Neural crest cell (in vitro differentiated cells): ENCODE data around the gene RAP1A. TPM values are rescaled to one million over a fixed set of nuclear protein-coding genes. Genes with fewer than 3 reads are reported as not detected.

Source experiments
- DNase-seq: peaks from one replicate; pipeline ENCODE4 v3.0.0; 2021; ENCODE audit warnings: low read depth, mixed read lengths, low spot score
- H3K27ac Mint-ChIP-seq: one replicate; pipeline ENCODE4 v1.8.0; 2021; ENCODE audit warnings: mild to moderate bottlenecking, mixed read lengths; ENCODE audit not compliant: unreplicated experiment
- H3K27me3 Mint-ChIP-seq: 2 replicates; pipeline ENCODE4 v1.8.0; 2021; ENCODE audit warnings: low read depth, mild to moderate bottlenecking, mixed read lengths
- H3K36me3 Mint-ChIP-seq: 2 replicates; pipeline ENCODE4 v1.8.0; 2021; ENCODE audit warnings: low read depth, mild to moderate bottlenecking, mixed read lengths
- H3K4me1 Mint-ChIP-seq: 2 replicates; pipeline ENCODE4 v1.8.0; 2021; ENCODE audit warnings: mixed read lengths
- H3K4me3 Mint-ChIP-seq: one replicate; pipeline ENCODE4 v1.8.0; 2021; ENCODE audit warnings: mild to moderate bottlenecking, mixed read lengths
- H3K9me3 Mint-ChIP-seq: 2 replicates; pipeline ENCODE4 v1.8.0; 2021; ENCODE audit warnings: mixed read lengths
- CTCF ChIP-seq: fragments of 200-600 bp; sonication (generic); conservative IDR thresholded peaks from 2 replicates; pipeline ENCODE4 v1.5.0; 2021; ENCODE audit warnings: antibody characterized with exemption, mild to moderate bottlenecking
- total RNA-seq: library from RNA; stranded (reverse); gene quantifications from 2 replicates; pipeline ENCODE4 v1.2.1, GENCODE V29; 2021

Gene RAP1A
- total RNA-seq, 1 donor from 2014 or later, result 32.5 TPM

- no peaks in the 10 kb centered on the region for H3K27me3 Mint-ChIP-seq
- H3K9me3 Mint-ChIP-seq, result peaks cover 5% of the 10 kb centered on the region
- no peaks in the 10 kb centered on the region for H3K4me1 Mint-ChIP-seq
- H3K4me3 Mint-ChIP-seq, result no peak overlapping the region
- H3K36me3 Mint-ChIP-seq, result peaks cover 19% of the 10 kb centered on the region
- no peak for TF ChIP-seq CTCF
- no peak for DNase-seq
- H3K27ac Mint-ChIP-seq, result no peak overlapping the region
Measured at GRCh38 chr1:111649227-111649626, 29.6 kb downstream of the RAP1A start.

- no peaks in the 10 kb centered on the region for H3K4me1 Mint-ChIP-seq
- H3K27ac Mint-ChIP-seq, result no peak overlapping the region
- peaks cover 19% of the 10 kb centered on the region for H3K36me3 Mint-ChIP-seq
- no peak for TF ChIP-seq CTCF
- DNase-seq, result no peak
- no peak overlapping the region for H3K4me3 Mint-ChIP-seq
- peaks cover 5% of the 10 kb centered on the region for H3K9me3 Mint-ChIP-seq
- no peaks in the 10 kb centered on the region for H3K27me3 Mint-ChIP-seq
Measured at GRCh38 chr1:111649648-111650047, 30.1 kb downstream of the RAP1A start.

- no peak for TF ChIP-seq CTCF
- Mint-ChIP-seq H3K9me3 (no peaks in the 10 kb centered on the region), H3K4me3 (no peak overlapping the region), H3K4me1 (peaks cover 14% of the 10 kb centered on the region), H3K36me3 (peaks cover 4% of the 10 kb centered on the region), H3K27me3 (no peaks in the 10 kb centered on the region), H3K27ac (no peak overlapping the region)
- DNase-seq, result no peak
Measured at GRCh38 chr1:111653709-111654108, 34.1 kb downstream of the RAP1A start.

- no peak overlapping the region for H3K4me3 Mint-ChIP-seq
- H3K36me3 Mint-ChIP-seq, result no peaks in the 10 kb centered on the region
- no peak for DNase-seq
- H3K9me3 Mint-ChIP-seq, result no peaks in the 10 kb centered on the region
- no peak overlapping the region for H3K27ac Mint-ChIP-seq
- peaks cover 16% of the 10 kb centered on the region for H3K4me1 Mint-ChIP-seq
- H3K27me3 Mint-ChIP-seq, result no peaks in the 10 kb centered on the region
- TF ChIP-seq CTCF, result no peak
Measured at GRCh38 chr1:111654839-111655238, 35.2 kb downstream of the RAP1A start.

GRCh38 chr1:111656086-111657017, 36.8 kb downstream of the RAP1A start:
- DNase-seq, result peak; percentile 5
- peaks cover 16% of the 10 kb centered on the region for H3K4me1 Mint-ChIP-seq
- no peak overlapping the region for H3K27ac Mint-ChIP-seq

More at GRCh38 chr1:111656086-111657017, 36.8 kb downstream of the RAP1A start:
- Mint-ChIP-seq H3K36me3 (no peaks in the 10 kb centered on the region), H3K9me3 (no peaks in the 10 kb centered on the region), H3K27me3 (no peaks in the 10 kb centered on the region), H3K4me3 (no peak overlapping the region)
- TF ChIP-seq CTCF, result peak; percentile 73
